Neural progenitor cell (in vitro differentiated cells): ENCODE measurements around the gene KAT2B.

ENCODE experiments used
- CTCF ChIP-seq: fragments of 200-600 bp; sonication (generic); IDR thresholded peaks from 2 replicates; pipeline ENCODE4 v1.5.1; 2017; ENCODE audit warnings: antibody characterized with exemption, mild to moderate bottlenecking
- EZH2 ChIP-seq: fragments of 200-600 bp; sonication (generic); IDR thresholded peaks from 2 replicates; pipeline ENCODE4 v1.6.1; 2017; ENCODE audit warnings: antibody characterized with exemption, mild to moderate bottlenecking, moderate library complexity

DNA sequence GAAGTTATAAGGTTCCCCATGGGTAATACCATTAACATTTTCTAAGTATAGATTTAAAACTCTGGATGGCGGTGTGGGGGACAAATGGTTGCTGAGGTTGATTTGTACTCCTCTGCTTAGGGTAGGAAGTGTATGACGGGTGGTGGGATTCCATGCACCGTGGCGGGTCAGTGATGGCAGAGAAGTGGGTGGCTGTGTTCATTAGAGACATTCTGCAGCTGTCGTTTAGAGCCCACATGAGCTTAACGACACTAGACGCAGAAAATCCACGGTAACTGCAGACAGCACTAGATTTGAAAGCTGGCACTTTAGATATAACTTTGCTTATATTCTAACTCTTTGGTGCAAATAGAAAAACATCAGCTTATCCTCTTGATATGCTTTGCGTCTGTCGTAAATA, 108.2 kb downstream of the KAT2B start:
- TF ChIP-seq EZH2 (no peak), CTCF (no peak)
